PC-3 (cell line): ENCODE data around the gene TANGO2. TPM values are rescaled to one million over a fixed set of nuclear protein-coding genes. Genes with fewer than 3 reads are reported as not detected.

Experiments
- ATAC-seq: fragments of 200-7000 bp; cut with Tn5 transposase; 2 replicates; pipeline ENCODE4 v1.9.1; 2020; ENCODE audit warnings: mild to moderate bottlenecking, moderate library complexity
- BruUV-seq: library from RNA; stranded (reverse); fragments of 400-500 nt; replicated peaks from 2 replicates; lab custom pipeline; 2021; lab: Mats Ljungman, UMichigan
- CTCF ChIA-PET: fragments of 300-600 bp; sonication (Branson Sonifier 250); formaldehyde crosslinking; loops from one replicate; lab custom pipeline; 2022; ENCODE audit warnings: antibody characterized with exemption; lab: Charles Lee
- POLR2A ChIA-PET: fragments of 300-600 bp; sonication (Branson Sonifier 250); formaldehyde crosslinking; loops from one replicate; lab custom pipeline; 2022; ENCODE audit warnings: antibody characterized with exemption; ENCODE audit not compliant: unreplicated experiment; lab: Charles Lee
- DNase-seq: peaks from one replicate; pipeline ENCODE4 v3.0.0-alpha.2; 2015
- H2AFZ ChIP-seq: fragments of 300-600 bp; sonication (generic); 2 replicates; pipeline ENCODE4 v1.6.0; 2016; ENCODE audit warnings: antibody characterized with exemption, low read length
- H3F3A ChIP-seq: fragments of 300-600 bp; sonication (generic); one replicate; pipeline ENCODE4 v1.6.0; 2017; ENCODE audit warnings: antibody characterized with exemption, low read length, control low read depth, mild to moderate bottlenecking; ENCODE audit not compliant: unreplicated experiment
- H3K27ac ChIP-seq: fragments of 300-600 bp; sonication (generic); 2 replicates; pipeline ENCODE4 v1.5.1; 2016; ENCODE audit warnings: mild to moderate bottlenecking, low read length
- H3K27me3 ChIP-seq: fragments of 300-600 bp; sonication (generic); 2 replicates; pipeline ENCODE4 v1.6.1; 2016; ENCODE audit warnings: low read length, mixed read lengths
- H3K36me3 ChIP-seq: fragments of 300-600 bp; sonication (generic); 2 replicates; pipeline ENCODE4 v1.6.1; 2016; ENCODE audit warnings: low read depth, mixed run types, low read length, mixed read lengths
- H3K4me1 ChIP-seq: fragments of 300-600 bp; sonication (generic); 2 replicates; pipeline ENCODE4 v1.5.1; 2016; ENCODE audit warnings: low read length; ENCODE audit not compliant: insufficient read depth
- H3K4me2 ChIP-seq: fragments of 300-600 bp; sonication (generic); 2 replicates; pipeline ENCODE4 v1.6.0; 2016; ENCODE audit warnings: low read length
- H3K4me3 ChIP-seq: fragments of 300-600 bp; sonication (generic); 2 replicates; pipeline ENCODE4 v1.5.1; 2016; ENCODE audit warnings: mild to moderate bottlenecking, low read length, mixed read lengths
- H3K79me2 ChIP-seq: fragments of 300-600 bp; sonication (generic); 2 replicates; pipeline ENCODE4 v1.6.1; 2017; ENCODE audit warnings: low read length, mixed read lengths
- H3K9ac ChIP-seq: fragments of 300-600 bp; sonication (generic); 2 replicates; pipeline ENCODE4 v1.6.0; 2016; ENCODE audit warnings: mild to moderate bottlenecking, low read length
- H3K9me2 ChIP-seq: fragments of 300-600 bp; sonication (generic); replicated peaks from 2 replicates; pipeline ENCODE4 v1.6.1; 2016; ENCODE audit warnings: mixed run types, low read length, mixed read lengths
- H3K9me3 ChIP-seq: fragments of 300-600 bp; sonication (generic); 2 replicates; pipeline ENCODE4 v1.6.1; 2016; ENCODE audit warnings: low read length, mixed read lengths
- H4K20me1 ChIP-seq: fragments of 300-600 bp; sonication (generic); 2 replicates; pipeline ENCODE4 v1.6.1; 2016; ENCODE audit warnings: low read length, mixed read lengths
- CTCF ChIP-seq: fragments of 300-600 bp; sonication (generic); conservative IDR thresholded peaks from 2 replicates; pipeline ENCODE4 v1.5.1; 2017; ENCODE audit warnings: antibody characterized with exemption, low read depth, mild to moderate bottlenecking, low read length
- EZH2 ChIP-seq: fragments of 300-600 bp; sonication (generic); IDR thresholded peaks from one replicate; pipeline ENCODE4 v1.6.1; 2017; ENCODE audit warnings: antibody characterized with exemption, mild to moderate bottlenecking, low read length; ENCODE audit not compliant: unreplicated experiment
- EZH2phosphoT487 ChIP-seq: fragments of 300-600 bp; sonication (generic); IDR thresholded peaks from 2 replicates; pipeline ENCODE4 v1.6.1; 2018; ENCODE audit warnings: mild to moderate bottlenecking, antibody characterized with exemption, low read length, borderline replicate concordance
- intact Hi-C: fragments of 100-400 bp; cut with micrococcal nuclease; formaldehyde crosslinking; loops from 2 replicates; pipeline ENCODE4 v1.9.0; 2023
- total RNA-seq: library from RNA; depleted of rRNA; stranded (reverse); fragments of >200 nt; gene quantifications from 2 replicates; pipeline ENCODE4 v1.2.3, GENCODE V29; 2014

The TANGO2 gene
- total RNA-seq, 1 experiment from 2014 or later: 23.5 TPM

GRCh38 chr22:20064545-20065262, 43.8 kb downstream of the TANGO2 start:
- TF ChIP-seq EZH2phosphoT487 (no peak), CTCF (no peak), EZH2 (no peak)
- no peaks in the 10 kb centered on the region for H3K79me2 ChIP-seq
- intact Hi-C loops: no loop called here
- H3K4me2 ChIP-seq: no peak overlapping the region
- no peaks in the 10 kb centered on the region for H3K36me3 ChIP-seq
- BruUV-seq: no TSS peak
- DNase-seq: no peak
- no peaks in the 10 kb centered on the region for H4K20me1 ChIP-seq
- no peaks in the 10 kb centered on the region for H3K27me3 ChIP-seq
- no peak for ATAC-seq
- no peaks in the 10 kb centered on the region for H3F3A ChIP-seq
- ChIA-PET POLR2A (no interaction called here), CTCF (no interaction called here)
- H3K27ac ChIP-seq: no peak overlapping the region
- no peaks in the 10 kb centered on the region; the same call in 1 of the 2 replicates for H3K4me1 ChIP-seq
- H3K9me3 ChIP-seq: no peaks in the 10 kb centered on the region
- no peak overlapping the region for H2AFZ ChIP-seq
- no peak overlapping the region for H3K9ac ChIP-seq
- no peak overlapping the region for H3K4me3 ChIP-seq
- no peaks in the 10 kb centered on the region for H3K9me2 ChIP-seq

- no peaks in the 10 kb centered on the region for H3K9me2 ChIP-seq
- H3K79me2 ChIP-seq: no peaks in the 10 kb centered on the region
- TF ChIP-seq EZH2 (no peak), EZH2phosphoT487 (no peak), CTCF (no peak)
- ChIA-PET CTCF (no interaction called here), POLR2A (no interaction called here)
- no peak overlapping the region for H3K27ac ChIP-seq
- H3K4me2 ChIP-seq: no peak overlapping the region
- intact Hi-C loops: no loop called here
- DNase-seq (no peak), ATAC-seq (no peak)
- no peaks in the 10 kb centered on the region for H3K9me3 ChIP-seq
- no peaks in the 10 kb centered on the region; the same call in 1 of the 2 replicates for H3K4me1 ChIP-seq
- no peaks in the 10 kb centered on the region for H3F3A ChIP-seq
- no peak overlapping the region for H3K9ac ChIP-seq
- no TSS peak for BruUV-seq
- no peak overlapping the region for H3K4me3 ChIP-seq
- H3K36me3 ChIP-seq: no peaks in the 10 kb centered on the region
- no peaks in the 10 kb centered on the region for H3K27me3 ChIP-seq
- no peaks in the 10 kb centered on the region for H4K20me1 ChIP-seq
- H2AFZ ChIP-seq: no peak overlapping the region
These were observed 45.1 kb downstream of the TANGO2 start for GRCh38 chr22:20065896-20066616.
